GM19397 (cell line): ENCODE measurements around the gene ATP9A.
"Not testable (repeated sequence)": the region's sequence is repeated elsewhere in the genome, so short reads cannot be mapped to it uniquely, and the experiment has no call there.

Source experiments
- ATAC-seq: cut with Tn5 transposase; IDR thresholded peaks from one replicate; pipeline ENCODE4 v1.9.1; 2021; ENCODE audit warnings: mild to moderate bottlenecking, moderate library complexity; ENCODE audit not compliant: unreplicated experiment

ATP9A gene

DNA sequence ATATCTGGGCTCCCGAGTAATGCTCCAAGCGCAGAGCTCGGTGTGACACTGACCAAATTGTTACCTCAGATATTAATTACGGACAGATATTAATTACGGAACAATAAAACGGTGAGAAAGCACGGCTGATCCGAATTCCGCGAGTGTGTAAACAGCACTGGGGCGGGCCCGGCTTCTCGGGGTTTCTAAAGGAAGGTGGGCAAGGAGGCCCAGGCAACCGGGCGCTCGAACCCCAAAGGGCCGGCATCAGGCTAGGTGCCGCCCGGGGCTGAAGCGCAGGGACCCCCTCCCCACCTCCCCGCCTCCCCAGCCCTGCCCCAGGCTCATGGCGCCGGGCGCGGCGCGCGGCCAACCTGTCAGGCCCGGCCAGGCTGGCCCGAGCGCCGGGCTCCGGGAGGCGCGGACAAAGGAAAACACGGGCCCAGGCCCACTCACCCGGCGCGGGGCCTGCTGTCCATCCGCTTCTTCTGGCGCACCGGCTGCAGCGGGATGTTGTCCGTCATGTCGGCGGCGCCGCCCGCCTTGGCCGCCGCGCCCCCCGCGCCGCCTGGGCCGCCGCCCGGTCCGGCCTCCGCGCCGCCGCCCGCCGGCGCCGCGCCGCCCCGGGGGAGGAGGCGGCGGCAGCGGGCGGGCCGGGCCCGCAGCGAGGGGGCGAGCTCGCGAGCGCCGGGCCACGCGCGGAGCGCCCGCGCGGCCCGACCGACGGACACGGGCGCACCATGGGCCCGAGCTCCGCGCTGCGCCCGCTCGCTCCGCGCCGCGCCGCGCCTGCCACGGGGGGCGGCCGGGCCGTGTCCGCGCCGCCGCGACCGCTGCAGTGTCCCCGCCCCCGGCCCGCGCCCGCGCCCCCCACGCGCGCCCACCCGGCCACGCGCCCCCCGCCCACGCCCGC lies at the start of gene ATP9A:
ATP9A (minus strand) TSS at position 524 of the 892 bp plus-strand sequence; CDS start at position 503, 21 bp downstream.
- ATAC-seq = no peak

GRCh38 chr20:51816856-51817255 lies 48.7 kb upstream of the ATP9A start:
- not testable (repeated sequence) for ATAC-seq

DNA sequence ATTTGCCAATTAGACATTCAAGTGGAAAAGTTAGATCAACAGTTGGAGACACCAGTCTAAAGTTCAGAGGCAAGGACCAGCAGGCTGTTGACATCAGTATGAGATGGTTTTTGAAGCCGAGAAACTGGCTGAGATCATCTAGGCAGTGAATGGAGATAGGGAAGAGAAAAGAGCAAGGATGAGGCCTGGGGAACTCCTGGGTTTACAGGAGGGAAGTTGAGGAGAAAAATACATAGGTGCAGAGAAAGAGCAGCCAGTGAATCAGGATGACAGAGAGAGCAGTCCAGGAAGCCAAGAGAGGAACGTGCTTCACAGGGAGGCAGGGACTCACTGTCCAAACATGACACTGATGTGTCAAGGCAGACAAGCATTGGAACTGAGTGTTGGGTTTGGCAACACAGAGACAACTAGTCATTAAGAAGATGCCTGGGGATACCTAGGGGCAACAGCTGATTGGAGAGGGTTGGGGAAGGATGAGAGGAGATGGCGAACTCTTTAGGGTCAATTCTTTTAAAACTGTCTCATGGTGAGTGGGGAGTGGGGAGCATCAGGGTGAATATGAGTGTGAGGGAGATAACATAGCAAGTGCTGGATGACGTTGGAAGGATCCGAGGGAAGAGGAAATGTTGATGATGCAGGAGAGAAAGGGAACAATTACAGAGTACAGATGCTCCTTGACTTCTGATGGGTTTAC lies 47.3 kb upstream of the ATP9A start:
- ATAC-seq = no peak

- no peak for ATAC-seq
Measured at GRCh38 chr20:51812861-51813260, 44.7 kb upstream of the ATP9A start.

GRCh38 chr20:51811514-51812128 lies 43.4 kb upstream of the ATP9A start:
- no peak for ATAC-seq

DNA sequence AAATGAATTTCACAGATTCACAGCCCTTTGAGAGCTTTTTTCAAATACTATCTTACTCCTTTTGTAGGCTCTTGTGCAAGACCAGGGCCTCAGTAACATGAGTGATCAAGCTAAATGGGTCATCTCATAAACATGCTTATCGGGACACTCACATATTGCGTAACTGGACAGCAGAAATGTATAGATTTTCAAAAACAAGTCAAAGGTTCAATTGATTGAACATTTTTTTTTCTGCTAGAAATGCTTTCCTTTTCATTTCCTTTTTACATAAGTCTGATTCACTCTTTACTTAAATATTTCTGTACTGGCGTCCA lies 42.8 kb upstream of the ATP9A start:
- no peak for ATAC-seq

DNA sequence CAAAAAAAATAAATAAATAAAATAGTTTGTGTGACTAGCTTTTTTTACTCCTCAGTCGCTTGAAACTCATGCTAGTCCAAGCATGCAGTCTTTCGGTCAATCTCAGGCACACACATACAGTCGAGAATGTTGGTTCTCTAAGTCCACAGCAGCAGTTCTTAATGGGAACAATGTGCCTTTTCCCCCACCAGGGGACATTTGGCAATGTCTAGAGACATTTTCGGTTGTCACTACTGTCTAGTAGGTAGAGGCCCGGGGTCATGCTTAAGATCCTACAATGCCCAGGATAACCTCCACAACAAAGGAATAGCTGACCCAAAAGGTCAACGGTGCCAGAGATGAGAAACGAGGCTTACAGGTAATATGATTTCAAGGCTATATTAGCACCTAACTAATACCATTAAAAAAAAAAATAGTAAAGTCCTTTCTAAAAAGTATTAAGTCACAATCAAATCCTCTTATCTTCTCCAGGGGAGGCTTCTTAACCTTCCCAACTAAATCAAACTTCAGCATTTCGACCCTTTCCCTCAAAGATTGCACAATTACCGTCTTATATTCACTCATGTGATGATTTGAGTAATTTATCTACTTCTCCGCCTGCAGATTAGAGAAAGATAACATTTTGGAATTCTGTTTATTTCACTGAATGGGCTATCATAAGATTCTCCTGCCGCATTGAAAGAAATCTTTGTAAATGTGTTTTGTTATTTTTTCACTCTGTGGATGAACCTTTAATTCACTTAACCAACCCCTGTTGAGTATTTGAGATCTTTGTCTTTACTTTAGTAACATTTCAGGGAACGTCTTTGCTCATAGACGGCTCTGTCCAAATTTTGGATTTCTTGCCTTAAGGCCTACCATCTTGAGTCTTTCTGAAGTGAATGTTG lies 42.2 kb upstream of the ATP9A start:
- no peak for ATAC-seq

DNA sequence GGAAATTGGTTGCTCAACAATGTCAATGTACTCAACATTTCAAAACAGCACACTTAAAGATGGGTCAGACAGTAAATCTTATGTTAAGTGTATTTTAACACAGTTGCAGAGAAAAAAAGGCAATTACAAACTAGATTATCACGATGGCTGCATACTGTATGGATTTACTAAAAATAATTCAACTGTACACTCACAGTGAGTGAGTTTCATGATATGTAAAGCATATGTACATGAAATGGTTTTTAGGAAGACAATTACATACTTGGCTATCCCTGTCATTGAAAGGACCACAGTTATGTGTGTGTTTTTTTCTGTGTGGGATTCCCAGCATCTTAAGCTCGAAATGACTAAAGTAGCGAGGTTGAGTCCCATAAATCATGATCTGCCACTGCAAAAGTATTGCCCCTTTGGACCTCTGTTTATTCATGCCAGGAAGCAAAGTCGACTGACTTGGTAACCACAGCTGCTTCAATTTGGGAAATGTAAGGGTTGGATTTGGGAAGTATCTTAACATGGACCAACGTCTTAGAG lies 39.6 kb upstream of the ATP9A start:
- no peak for ATAC-seq

DNA sequence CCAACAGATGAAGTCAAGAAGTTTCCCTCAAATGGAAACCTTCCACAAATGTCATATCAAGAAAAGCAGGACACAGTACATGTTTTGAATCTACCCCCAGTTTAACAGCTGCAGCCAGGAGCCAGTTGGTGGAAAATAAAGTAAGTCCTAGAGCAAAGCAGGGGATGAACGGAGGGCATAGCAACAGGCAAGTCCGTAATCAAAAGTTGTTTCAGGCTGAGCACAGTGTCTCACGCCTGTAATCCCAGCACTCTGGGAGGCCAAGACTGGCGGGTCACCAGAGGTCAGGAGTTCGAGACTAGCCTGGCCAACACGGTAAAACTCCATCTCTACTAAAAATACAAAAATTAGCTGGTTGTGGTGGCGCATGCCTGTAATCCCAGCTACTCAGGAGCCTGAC lies 36.6 kb upstream of the ATP9A start:
- ATAC-seq = no peak

GRCh38 chr20:51803148-51803854 lies 35.1 kb upstream of the ATP9A start:
- ATAC-seq = no peak

- ATAC-seq = no peak
Measured at GRCh38 chr20:51802170-51802751, 34.1 kb upstream of the ATP9A start, which contains the start of gene SALL4. TSS of gene SALL4 (minus strand) at chr20:51802521. CDS start at chr20:51802408, 113 bp downstream.

DNA sequence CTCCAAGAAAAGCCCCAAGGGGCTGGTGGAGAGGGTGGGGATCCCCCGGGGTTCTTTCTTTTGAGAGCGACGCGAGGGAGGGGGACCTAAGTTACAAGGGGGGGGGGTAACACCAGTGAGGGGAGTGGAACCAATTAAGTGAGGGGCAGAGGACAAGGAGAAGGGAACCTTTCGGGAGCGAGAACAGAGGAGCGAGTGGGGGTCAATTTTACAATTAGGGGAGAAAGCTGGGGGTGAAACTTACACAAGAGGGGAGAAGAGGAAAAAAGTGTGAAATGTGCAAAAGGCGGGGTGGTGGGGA lies 33.6 kb upstream of the ATP9A start:
- ATAC-seq = no peak

- ATAC-seq = no peak
Measured at GRCh38 chr20:51801122-51801822, 33.1 kb upstream of the ATP9A start.

GRCh38 chr20:51800872-51801121 lies 32.6 kb upstream of the ATP9A start:
- no peak for ATAC-seq

- no peak for ATAC-seq
Measured at GRCh38 chr20:51800060-51800871, 32.1 kb upstream of the ATP9A start.

- no peak for ATAC-seq
Measured at GRCh38 chr20:51799401-51799860, 31.2 kb upstream of the ATP9A start.

GRCh38 chr20:51797357-51798025 lies 29.3 kb upstream of the ATP9A start:
- no peak for ATAC-seq

DNA sequence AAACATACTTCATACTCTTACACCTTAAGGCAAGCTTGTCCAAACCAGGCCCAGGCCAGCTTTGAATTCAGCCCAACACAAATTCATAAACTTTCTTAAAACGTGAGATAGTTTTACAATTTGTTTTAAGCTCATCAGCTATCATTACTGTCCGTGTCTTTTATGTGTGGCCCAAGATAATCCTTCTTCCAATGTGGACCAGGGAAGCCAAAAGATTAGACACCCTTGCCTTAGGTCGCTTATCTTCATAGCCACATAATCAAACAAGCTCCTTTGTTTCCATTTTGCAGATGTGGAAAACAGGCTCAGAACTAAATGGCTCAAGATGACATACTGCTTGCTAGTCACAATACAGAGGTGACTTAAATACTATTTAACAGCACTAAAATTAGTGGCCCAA lies 28.1 kb upstream of the ATP9A start:
- ATAC-seq = no peak
